ENCODE results near the gene GDI2. TPM values are rescaled to one million over a fixed set of nuclear protein-coding genes. Genes with fewer than 3 reads are reported as not detected.

GDI2 gene
- total RNA-seq, 4 donors from 2014 or later: 122 to 270 (median 203) TPM

DNA sequence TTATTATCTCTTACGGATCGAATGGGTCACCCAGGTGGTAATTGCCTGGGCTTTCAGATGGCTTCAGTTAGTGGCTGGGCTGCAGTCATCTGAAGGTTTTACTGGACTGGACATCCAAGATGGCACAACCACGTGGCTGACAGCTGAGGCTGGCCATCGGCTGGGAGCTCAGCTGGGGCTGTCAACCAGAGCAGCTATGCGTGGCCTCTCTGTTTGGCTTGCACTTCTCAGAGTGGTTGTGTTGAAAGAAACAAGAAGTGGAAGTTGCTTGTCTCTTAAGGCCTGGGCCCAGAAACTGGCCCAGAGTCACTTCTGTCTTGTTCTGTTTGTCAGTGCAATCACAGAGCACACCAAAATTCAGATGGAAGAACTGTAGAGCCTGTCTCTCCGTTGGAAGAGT, 5.7 kb upstream of the GDI2 start:
- TF ChIP-seq, protein P1, sequence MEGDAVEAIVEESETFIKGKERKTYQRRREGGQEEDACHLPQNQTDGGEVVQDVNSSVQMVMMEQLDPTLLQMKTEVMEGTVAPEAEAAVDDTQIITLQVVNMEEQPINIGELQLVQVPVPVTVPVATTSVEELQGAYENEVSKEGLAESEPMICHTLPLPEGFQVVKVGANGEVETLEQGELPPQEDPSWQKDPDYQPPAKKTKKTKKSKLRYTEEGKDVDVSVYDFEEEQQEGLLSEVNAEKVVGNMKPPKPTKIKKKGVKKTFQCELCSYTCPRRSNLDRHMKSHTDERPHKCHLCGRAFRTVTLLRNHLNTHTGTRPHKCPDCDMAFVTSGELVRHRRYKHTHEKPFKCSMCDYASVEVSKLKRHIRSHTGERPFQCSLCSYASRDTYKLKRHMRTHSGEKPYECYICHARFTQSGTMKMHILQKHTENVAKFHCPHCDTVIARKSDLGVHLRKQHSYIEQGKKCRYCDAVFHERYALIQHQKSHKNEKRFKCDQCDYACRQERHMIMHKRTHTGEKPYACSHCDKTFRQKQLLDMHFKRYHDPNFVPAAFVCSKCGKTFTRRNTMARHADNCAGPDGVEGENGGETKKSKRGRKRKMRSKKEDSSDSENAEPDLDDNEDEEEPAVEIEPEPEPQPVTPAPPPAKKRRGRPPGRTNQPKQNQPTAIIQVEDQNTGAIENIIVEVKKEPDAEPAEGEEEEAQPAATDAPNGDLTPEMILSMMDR (IDR thresholded peaks at IDR 0.05): no peak
- TF ChIP-seq POLR2AphosphoS5 (IDR thresholded peaks at IDR 0.05) (no peak), EP300 (IDR thresholded peaks at IDR 0.05; ENCODE audit: low read depth) (no peak), POLR2A (IDR thresholded peaks at IDR 0.05) (no peak)
- DNase-seq: no peak
- in situ Hi-C loops (cut with MboI; ENCODE audit: low pct_ligation_motif_present in 1 of 4, low pct_unique_long_range_greater_than_20kb in 1 of 4, low sequenced_read_pairs in 3 of 4) (loop anchor here in 1 of 4 donors (10.0 kb wide), 1 partner anchor 56 kb away; no protein-coding TSS in a partner anchor), intact Hi-C loops (cut with DNase I; ENCODE audit: low total_unique reads) (loop anchor here (5.0 kb wide), 1 partner anchor 272 kb away; no protein-coding TSS in a partner anchor)
- H3K36me3 ChIP-seq: no peaks in the 10 kb centered on the region
- peak overlapping the region in 1 of 4 donors; percentile 3 for H3K27ac ChIP-seq
- no peaks in the 10 kb centered on the region for H3K9me3 ChIP-seq
- WGBS, 2 donors (ENCODE audit: low coverage in 1 of 2): 74 to 87% methylated on average over 5 to 6 of the region's 6 CpGs
- H3K27me3 ChIP-seq: no peaks in the 10 kb centered on the region
- H3K4me1 ChIP-seq: peaks cover 4 to 13% (median 11%) of the 10 kb centered on the region in 4 donors
- no peak overlapping the region for H3K4me3 ChIP-seq

- no peak overlapping the region for H3K4me3 ChIP-seq
- DNase-seq: no peak
- 82% methylated on average over 2 of the region's 2 CpGs; no CpG with 5 or more reads in 1 of the 2 donors for WGBS, 2 donors (ENCODE audit: low coverage in 1 of 2)
- peaks cover 4 to 14% (median 11%) of the 10 kb centered on the region in 4 donors for H3K4me1 ChIP-seq
- in situ Hi-C loops (cut with MboI; ENCODE audit: low pct_ligation_motif_present in 1 of 4, low pct_unique_long_range_greater_than_20kb in 1 of 4, low sequenced_read_pairs in 3 of 4) (loop anchor here in 1 of 4 donors (10.0 kb wide), 1 partner anchor 57 kb away; no protein-coding TSS in a partner anchor), intact Hi-C loops (cut with DNase I; ENCODE audit: low total_unique reads) (loop anchor here (5.0 kb wide), 1 partner anchor 271 kb away; no protein-coding TSS in a partner anchor)
- TF ChIP-seq POLR2AphosphoS5 (IDR thresholded peaks at IDR 0.05) (no peak), EP300 (IDR thresholded peaks at IDR 0.05; ENCODE audit: low read depth) (no peak), POLR2A (IDR thresholded peaks at IDR 0.05) (no peak)
- TF ChIP-seq, protein P1 (IDR thresholded peaks at IDR 0.05): no peak
- H3K27me3 ChIP-seq: no peaks in the 10 kb centered on the region
- H3K9me3 ChIP-seq: no peaks in the 10 kb centered on the region
- no peaks in the 10 kb centered on the region for H3K36me3 ChIP-seq
- H3K27ac ChIP-seq: no peak overlapping the region
Observed at GRCh38 chr10:5818048-5818331, 4.8 kb upstream of the GDI2 start.

DNA sequence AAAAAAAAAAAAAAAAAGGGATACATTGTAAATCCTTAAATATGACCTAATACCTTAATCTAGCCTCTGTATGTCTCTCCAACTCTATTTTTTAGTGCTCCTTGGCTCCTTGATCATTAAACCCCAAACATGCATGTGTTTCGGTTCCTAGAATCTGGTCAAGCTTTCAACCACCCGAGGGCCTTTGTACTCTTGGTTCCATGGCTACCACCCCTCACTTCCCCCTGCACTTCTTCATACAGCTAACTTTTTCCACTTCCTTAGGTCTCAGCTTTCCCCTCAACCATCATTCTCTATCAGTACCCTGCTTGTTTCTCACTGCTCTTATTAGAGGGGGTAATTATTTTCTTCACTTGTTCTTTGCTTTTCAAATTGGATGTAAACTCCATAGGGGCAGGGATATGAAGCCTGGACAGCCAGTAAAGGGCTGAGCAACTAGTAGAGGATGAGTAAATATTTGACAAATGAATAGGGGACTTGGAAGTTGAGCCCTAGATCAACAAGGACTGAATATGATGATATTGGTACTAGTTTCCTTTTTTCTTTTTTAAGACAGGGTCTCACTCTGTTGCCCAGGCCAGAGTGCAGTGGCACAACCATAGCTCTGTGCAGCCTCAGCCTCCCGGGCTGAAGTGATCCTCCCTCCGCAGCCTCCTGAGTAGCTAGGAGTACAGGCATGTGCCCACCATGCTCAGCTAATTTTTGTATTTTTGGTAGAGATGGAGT, 4.3 kb upstream of the GDI2 start:
- DNase-seq: no peak

DNA sequence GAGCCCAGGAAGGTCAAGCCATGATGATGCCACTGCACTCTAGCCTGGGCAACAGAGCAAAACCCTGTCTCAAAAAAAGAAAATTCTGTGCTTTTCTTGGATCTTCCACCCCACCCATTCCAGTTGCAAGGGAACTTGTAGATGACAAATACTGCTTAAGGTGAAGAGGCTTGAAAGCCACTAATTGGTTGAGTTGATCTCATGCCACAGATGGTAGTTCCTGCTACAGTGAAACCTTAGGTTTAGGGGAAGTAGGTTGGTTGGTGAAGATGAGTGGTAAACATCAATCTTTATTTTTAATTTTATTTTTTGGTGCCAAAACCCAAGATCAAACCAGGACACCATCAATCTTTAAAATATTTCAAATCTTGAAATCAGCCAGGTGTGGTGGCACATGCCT, 2.9 kb upstream of the GDI2 start:
- Histone ChIP-seq H3K36me3 (no peaks in the 10 kb centered on the region), H3K4me1 (peaks cover 9 to 22% (median 18%) of the 10 kb centered on the region in 4 donors), H3K4me3 (no peak overlapping the region), H3K9me3 (no peaks in the 10 kb centered on the region), H3K27me3 (no peaks in the 10 kb centered on the region), H3K27ac (no peak overlapping the region)
- in situ Hi-C loops (cut with MboI; ENCODE audit: low pct_ligation_motif_present in 1 of 4, low pct_unique_long_range_greater_than_20kb in 1 of 4, low sequenced_read_pairs in 3 of 4) (loop anchor here in 1 of 4 donors (10.0 kb wide), 1 partner anchor 59 kb away; no protein-coding TSS in a partner anchor), intact Hi-C loops (cut with DNase I; ENCODE audit: low total_unique reads) (loop anchor here (5.0 kb wide), 1 partner anchor 269 kb away; no protein-coding TSS in a partner anchor)
- DNase-seq: no peak
- TF ChIP-seq, protein P1 (IDR thresholded peaks at IDR 0.05): no peak
- TF ChIP-seq POLR2AphosphoS5 (IDR thresholded peaks at IDR 0.05): no peak
- TF ChIP-seq EP300 (IDR thresholded peaks at IDR 0.05; ENCODE audit: low read depth): no peak
- TF ChIP-seq POLR2A (IDR thresholded peaks at IDR 0.05): no peak

More for the DNA sequence above, 4.3 kb upstream of the GDI2 start:
- no peaks in the 10 kb centered on the region for H3K27me3 ChIP-seq
- in situ Hi-C loops (cut with MboI; ENCODE audit: low pct_ligation_motif_present in 1 of 4, low pct_unique_long_range_greater_than_20kb in 1 of 4, low sequenced_read_pairs in 3 of 4) (loop anchor here in 1 of 4 donors (10.0 kb wide), 1 partner anchor 57 kb away; no protein-coding TSS in a partner anchor), intact Hi-C loops (cut with DNase I; ENCODE audit: low total_unique reads) (loop anchor here (5.0 kb wide), 1 partner anchor 270 kb away; no protein-coding TSS in a partner anchor)
- TF ChIP-seq POLR2A (IDR thresholded peaks at IDR 0.05) (no peak), EP300 (IDR thresholded peaks at IDR 0.05; ENCODE audit: low read depth) (no peak), POLR2AphosphoS5 (IDR thresholded peaks at IDR 0.05) (no peak)
- TF ChIP-seq, protein P1 (IDR thresholded peaks at IDR 0.05): no peak
- H3K36me3 ChIP-seq: no peaks in the 10 kb centered on the region
- H3K9me3 ChIP-seq: no peaks in the 10 kb centered on the region
- WGBS, 2 donors (ENCODE audit: low coverage in 1 of 2): 81 to 100% methylated on average over 2 to 4 of the region's 4 CpGs
- H3K4me3 ChIP-seq: no peak overlapping the region
- H3K4me1 ChIP-seq: peaks cover 4 to 14% (median 11%) of the 10 kb centered on the region in 4 donors
- no peak overlapping the region for H3K27ac ChIP-seq

Measured in transverse colon (tissue), 4 donors.